Right lobe of liver (tissue), 4 donors: ENCODE measurements around the gene CPA3.

ENCODE experiments used
- POLR2A ChIP-seq: fragments of 450-650 bp; IDR thresholded peaks from one replicate; pipeline ENCODE4 v1.6.1; 2017; ENCODE audit warnings: antibody characterized with exemption, mild to moderate bottlenecking
- TF ChIP-seq, protein P1 (sequence below), 4 donors: fragments of 200-600 bp in 3 of 4; fragments of 450-650 bp in 1 of 4; IDR thresholded peaks; one replicate each; pipeline versions ENCODE4 v1.5.1 to v1.8.0; 2016 to 2022; ENCODE audit warnings: antibody characterized with exemption in 4 of 4, mild to moderate bottlenecking in 2 of 4
- donor health status: DM: no; HTN: no; CAD: no.
- donor health status: DM: no; HTN: no; CAD: no.
- donor health status: DM: no; HTN: yes; CAD: no.

DNA sequence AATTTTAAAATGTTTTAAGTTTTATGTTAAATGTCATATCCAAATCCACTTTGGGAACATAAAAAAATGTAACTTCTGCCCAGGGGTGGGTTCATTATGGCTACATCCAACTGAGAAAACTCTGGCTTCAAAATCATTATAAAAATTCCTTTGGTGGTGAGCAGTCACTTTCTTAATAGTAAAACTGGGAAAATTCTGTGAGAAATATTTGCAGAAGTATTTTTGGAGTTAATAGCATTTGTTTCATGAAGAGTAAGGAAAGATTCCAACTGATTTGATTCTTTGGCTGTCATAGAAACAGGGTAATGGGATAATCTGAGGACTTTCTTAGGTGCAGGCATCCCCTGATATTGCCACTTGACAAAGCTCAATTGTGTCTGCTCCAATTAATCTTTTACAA, 38.8 kb downstream of the CPA3 start:
- no peak for TF ChIP-seq POLR2A
- TF ChIP-seq, protein P1, sequence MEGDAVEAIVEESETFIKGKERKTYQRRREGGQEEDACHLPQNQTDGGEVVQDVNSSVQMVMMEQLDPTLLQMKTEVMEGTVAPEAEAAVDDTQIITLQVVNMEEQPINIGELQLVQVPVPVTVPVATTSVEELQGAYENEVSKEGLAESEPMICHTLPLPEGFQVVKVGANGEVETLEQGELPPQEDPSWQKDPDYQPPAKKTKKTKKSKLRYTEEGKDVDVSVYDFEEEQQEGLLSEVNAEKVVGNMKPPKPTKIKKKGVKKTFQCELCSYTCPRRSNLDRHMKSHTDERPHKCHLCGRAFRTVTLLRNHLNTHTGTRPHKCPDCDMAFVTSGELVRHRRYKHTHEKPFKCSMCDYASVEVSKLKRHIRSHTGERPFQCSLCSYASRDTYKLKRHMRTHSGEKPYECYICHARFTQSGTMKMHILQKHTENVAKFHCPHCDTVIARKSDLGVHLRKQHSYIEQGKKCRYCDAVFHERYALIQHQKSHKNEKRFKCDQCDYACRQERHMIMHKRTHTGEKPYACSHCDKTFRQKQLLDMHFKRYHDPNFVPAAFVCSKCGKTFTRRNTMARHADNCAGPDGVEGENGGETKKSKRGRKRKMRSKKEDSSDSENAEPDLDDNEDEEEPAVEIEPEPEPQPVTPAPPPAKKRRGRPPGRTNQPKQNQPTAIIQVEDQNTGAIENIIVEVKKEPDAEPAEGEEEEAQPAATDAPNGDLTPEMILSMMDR (IDR thresholded peaks at IDR 0.05), result no peak
